A549 treated with DMSO at 1 μM for 4 hours (cell line): ENCODE measurements around the gene CHURC1. TPM values are rescaled to one million over a fixed set of nuclear protein-coding genes. Genes with fewer than 3 reads are reported as not detected.

Experiments
- total RNA-seq: library from RNA; stranded (reverse); fragments of 200-300 nt; extraction: Qiagen RNA extraction; gene quantifications from 5 replicates; pipeline ENCODE4 v1.2.3, GENCODE V29; 2022; ENCODE audit warnings: low read depth

The CHURC1 gene
- 75.3 to 114 TPM (median 79.0 TPM) in 5 replicates for total RNA-seq

GRCh38 chr14:64914237-64915028 lies at the start of gene CHURC1:
CHURC1 (plus strand) TSS chr14:64914455; CDS start chr14:64914496, 41 bp downstream.

GRCh38 chr14:64879635-64880220 lies 34.5 kb upstream of the CHURC1 start, which contains the start of gene SPTB:
SPTB (minus strand) TSS chr14:64879907; CDS start chr14:64823094, 56,813 bp downstream.

GRCh38 chr14:64942531-64943111 lies 28.4 kb downstream of the CHURC1 start, which contains the start of gene GPX2:
GPX2 (minus strand) TSS chr14:64942745; CDS start chr14:64942726, 19 bp downstream.

GRCh38 chr14:64971943-64972791 lies 57.9 kb downstream of the CHURC1 start, which contains the start of gene RAB15:
RAB15 (minus strand) TSS chr14:64972336; CDS start chr14:64972076, 260 bp downstream.

Other genes starting within 250 kb of the CHURC1 start
- gene PLEKHG3, start 210.0 kb upstream of the CHURC1 start, total RNA-seq, result 32.1 to 54.8 TPM (median 51.5 TPM) in 5 replicates
- 0.80 to 1.1 TPM (median 1.00 TPM) in 5 replicates for gene SPTB, start 34.5 kb upstream of the CHURC1 start, total RNA-seq
- gene GPX2, start 28.3 kb downstream of the CHURC1 start, total RNA-seq, result 182 to 299 TPM (median 204 TPM) in 5 replicates
- 17.1 to 20.0 TPM (median 18.4 TPM) in 5 replicates for gene RAB15, start 57.9 kb downstream of the CHURC1 start, total RNA-seq
- 21.8 to 27.0 TPM (median 24.0 TPM) in 5 replicates for gene FNTB, start 72.4 kb downstream of the CHURC1 start, total RNA-seq
- gene MAX, start 188.1 kb downstream of the CHURC1 start, total RNA-seq, result 60.1 to 82.6 TPM (median 63.1 TPM) in 5 replicates